GM15510 (cell line): Measurements from ENCODE around the gene MARCHF7.

Experiments
- POLR2A ChIP-seq: IDR thresholded peaks from 3 replicates; pipeline ENCODE4 v1.6.1; 2011; ENCODE audit warnings: borderline replicate concordance; ENCODE audit not compliant: insufficient read length; ENCODE audit errors: extremely low read depth

The MARCHF7 gene

DNA sequence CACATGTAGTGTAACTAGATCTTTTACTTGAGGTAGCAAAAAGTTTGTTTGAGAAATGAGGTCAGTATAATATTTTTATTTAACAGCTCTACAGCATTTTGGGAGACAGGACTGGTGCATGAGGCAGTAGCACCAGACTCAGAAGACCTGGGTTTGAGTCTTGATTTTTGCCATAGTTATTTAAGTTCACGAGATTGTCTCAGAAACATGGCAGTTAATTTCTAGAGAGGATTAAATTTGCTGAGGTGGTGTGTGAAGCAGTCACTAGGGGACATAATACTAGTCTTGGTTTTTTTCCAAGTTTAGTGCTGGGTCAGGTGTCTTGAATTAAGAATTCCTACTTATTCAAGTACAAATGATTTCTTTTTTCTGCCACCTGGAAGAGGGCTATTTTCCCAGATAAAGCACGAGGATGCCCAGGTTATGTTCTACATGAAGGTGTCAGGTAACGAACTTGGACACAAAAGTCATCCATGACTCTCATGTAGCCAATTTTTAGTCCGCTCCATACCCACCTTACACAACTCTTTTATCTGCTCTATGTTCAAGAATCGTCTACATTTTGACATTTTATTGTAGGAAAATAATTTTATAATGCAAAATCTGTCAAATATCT, 1.4 kb downstream of the MARCHF7 start:
- no peak for TF ChIP-seq POLR2A

DNA sequence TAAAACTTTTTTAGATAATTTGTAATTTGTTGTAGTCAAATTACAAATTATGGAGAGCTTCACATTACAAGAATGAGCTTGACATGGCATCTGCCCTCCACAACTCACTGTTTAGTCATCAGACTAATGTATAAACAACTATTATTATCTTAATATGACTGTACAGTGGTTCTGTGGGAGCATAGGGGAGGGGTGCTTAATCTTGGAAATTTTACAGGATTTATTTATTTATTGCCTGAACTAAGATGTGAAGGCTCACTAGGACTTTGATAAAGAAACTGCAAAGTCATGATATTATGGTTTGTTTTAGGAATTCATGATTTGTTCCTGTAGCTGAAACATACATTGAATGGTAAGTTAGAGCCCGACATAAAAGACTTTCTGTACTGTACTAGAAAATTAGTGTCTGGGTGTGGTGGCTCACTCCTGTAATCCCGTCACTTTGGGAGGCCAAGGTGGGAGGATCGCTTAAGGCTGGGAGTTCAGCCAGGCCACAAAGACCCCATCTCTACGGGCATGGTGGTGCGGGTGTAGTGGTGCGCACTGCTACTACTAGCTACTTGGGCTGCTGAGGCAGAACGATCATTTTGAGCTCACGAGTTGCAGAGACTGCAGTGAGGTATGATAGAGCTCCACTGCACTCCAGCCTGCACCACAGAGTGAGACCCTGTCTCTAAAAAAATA, 2.1 kb downstream of the MARCHF7 start:
- no peak for TF ChIP-seq POLR2A

DNA sequence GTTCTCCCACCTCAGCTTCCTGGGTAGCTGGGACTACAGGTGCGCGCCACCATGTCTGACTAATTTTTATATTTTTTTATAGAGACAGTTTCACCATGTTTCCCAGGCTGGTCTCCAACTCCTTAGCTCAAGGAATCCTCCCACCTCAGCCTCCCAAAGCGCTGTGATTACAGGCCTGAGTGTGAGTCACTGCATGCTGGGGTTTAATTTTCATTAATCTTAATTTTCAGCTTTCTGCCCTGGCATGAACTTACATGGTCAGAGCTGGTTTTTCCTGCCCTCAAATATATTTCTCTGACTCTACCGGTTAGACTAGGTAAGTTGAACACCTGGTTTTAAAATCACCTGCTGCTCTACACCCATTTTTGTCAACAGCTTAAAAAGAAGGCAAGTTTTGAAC, 3.1 kb downstream of the MARCHF7 start:
- no peak for TF ChIP-seq POLR2A

DNA sequence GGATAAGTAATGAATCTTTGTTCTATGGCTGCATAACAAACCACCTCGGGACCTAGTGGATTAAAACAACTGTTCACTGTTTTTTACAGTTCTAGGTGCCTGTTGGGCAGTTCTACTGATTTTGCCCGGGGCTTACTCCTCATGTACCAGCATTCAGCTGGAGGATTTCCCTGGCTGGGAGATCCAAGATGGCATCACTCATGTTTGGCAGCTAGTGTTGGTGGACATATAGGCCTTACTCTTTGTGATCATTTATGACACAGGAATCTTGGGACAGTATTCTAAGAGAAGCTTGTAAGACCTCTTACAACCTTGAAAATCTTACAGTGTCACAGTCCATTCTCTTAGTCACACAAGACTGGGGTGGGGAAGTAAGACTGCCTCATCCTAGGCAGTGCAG, 4.6 kb downstream of the MARCHF7 start:
- no peak for TF ChIP-seq POLR2A

DNA sequence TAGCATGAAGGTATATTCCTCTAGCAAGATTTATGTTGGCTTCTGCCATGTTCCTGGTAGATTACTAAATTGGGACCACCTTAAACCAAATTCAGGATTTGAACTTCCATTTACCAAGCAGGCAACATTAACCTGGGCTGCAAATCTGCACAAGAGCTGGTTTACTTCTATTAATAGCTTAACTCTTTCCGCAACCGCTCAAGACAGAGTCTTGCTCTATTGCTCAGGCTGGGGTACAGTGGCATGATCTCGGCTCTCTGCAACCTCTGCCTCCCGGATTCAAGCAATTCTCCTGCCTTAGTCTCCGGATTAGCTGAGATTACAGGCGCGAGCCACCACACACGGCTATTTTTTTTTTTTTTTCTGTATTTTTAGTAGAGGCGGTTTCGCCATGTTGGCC, 8.4 kb downstream of the MARCHF7 start:
- TF ChIP-seq POLR2A, result no peak

DNA sequence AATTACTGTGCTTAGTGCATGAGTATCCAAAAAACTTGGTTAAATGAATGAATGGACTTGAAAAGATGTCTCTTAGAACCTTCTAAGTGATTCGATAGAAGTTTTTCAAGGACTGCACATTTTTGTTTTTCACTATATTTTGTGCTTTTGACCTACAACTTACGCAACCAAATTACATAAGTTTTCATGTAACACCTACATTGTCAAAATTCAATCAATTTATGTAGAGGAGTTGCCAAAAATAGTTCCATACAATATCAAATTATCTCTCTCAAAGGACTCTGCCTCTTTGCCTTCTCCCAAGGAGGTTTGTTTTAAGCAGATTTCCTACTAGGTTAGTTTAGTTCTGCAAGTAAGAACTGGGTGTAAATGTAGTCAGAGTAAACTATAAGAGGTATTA, 10.3 kb downstream of the MARCHF7 start:
- no peak for TF ChIP-seq POLR2A

DNA sequence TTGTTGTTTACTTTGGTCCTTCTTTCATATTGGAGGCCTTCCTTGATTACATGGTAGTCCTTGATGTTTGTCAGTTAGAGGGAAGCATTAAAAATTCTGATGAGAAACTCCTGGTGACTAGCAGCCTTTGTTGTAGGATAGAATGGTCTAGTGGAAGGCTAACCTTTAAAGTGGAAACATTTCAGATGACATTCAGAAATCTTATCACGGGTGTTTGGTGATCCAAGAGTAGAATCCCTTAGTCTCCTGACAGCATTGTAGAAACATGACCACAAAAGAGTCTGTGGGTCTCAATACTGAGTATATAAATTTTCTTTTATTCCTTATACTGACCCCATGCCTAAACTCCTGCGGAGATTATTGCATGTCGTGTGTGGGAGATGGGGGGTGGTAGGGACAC, 13.4 kb downstream of the MARCHF7 start:
- TF ChIP-seq POLR2A, result no peak

DNA sequence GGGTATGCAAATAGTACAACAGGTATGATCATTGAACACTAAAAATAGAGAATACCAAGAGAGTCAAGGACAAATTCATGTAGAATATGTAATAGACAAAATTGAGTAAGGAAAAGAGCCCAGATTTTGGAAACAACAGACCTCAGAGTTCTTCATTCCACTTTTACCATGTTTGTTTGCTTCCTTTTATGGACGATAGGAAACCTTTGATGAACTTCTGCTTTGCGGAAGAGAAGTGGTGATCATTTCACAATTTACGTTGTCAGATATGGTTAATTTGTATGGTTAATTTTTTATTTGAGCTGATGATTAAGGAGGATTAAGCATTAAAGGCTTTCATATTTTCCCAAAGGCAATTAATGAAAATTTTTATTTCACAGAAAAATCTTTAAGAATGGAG, 16.3 kb downstream of the MARCHF7 start:
- TF ChIP-seq POLR2A, result no peak

DNA sequence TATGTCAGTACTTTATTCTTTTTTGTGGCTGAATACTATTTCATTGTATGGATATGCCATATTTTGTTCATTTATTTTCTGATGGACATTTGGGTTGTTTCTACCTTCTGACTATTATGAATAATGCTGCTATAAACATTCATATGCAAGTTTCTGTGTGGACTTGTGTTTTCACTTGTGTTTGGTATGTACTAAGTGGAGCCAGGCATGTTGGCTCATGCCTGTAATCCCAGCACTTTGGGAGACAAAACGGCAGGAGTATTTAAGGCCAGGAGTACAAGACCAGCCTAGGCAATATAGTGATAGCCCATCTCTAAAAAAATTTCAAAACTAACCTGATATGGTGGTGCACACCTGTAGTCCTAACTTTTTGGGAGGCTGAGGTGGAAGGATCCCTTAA, 23.3 kb downstream of the MARCHF7 start:
- TF ChIP-seq POLR2A, result no peak

DNA sequence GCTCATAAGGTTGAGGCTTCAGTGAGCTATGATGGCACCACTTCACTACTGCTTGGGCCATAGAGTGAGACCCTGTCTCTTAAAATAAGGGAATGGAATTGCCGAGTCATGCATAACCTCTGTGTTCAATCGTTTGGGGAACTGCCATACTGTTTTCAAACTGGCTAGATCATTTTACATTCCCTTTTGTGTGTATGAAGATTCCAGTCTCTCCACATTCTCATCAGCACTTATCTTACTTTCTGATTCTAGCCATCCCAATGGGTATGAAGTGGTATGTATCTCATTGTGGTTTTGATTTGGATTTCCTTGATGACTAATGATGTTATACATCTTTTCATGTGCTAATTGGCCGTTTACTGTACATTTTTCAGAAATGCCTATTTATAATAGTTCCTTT, 23.7 kb downstream of the MARCHF7 start:
- no peak for TF ChIP-seq POLR2A

DNA sequence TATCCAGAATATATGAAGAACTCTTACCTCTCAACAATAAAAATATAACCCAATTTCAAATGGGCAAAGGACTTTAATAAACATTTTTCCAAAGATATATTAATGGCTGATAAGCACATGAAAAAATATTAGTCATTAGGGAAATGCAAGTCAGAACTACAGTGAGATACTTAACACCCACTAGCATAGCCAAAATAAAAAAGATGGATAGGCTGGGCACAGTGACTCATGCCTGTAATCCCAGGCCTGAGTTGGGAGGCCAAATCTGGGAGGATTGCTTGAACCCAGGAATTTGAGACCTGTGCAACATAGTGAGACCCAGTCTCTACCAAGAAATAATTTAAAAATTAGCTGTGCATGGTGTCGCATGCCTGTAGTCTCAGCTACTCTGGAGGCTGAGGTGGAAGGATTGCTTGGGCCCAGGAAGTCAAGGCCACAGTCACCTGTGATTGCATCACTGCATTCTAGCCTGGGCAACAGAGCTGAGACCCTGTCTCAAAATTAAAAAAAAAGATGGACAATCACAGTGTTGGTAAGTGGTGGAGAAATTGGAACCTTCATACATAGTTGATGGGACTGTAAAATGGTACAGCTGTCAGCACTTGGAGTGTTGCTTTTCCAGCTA, 25.1 kb downstream of the MARCHF7 start:
- no peak for TF ChIP-seq POLR2A

DNA sequence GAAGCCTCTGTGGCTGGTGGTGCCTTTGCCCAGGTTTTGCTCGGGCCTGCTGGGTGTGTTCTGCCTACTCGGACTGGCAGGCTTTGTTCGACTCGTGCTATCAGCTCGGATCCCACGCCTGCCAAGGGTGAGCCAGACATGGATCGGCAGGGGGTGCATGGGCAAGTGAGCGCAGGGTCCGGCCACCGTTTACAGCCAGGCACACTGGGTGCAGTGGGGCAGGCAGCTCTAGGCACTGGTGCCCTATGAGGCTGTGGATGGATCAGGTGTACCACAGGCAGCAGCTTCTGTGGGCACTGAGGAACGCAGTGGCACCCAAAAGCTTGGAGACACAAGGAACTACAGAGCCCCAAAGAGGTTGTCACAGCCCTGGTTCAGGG, 25.6 kb downstream of the MARCHF7 start:
- no peak for TF ChIP-seq POLR2A

DNA sequence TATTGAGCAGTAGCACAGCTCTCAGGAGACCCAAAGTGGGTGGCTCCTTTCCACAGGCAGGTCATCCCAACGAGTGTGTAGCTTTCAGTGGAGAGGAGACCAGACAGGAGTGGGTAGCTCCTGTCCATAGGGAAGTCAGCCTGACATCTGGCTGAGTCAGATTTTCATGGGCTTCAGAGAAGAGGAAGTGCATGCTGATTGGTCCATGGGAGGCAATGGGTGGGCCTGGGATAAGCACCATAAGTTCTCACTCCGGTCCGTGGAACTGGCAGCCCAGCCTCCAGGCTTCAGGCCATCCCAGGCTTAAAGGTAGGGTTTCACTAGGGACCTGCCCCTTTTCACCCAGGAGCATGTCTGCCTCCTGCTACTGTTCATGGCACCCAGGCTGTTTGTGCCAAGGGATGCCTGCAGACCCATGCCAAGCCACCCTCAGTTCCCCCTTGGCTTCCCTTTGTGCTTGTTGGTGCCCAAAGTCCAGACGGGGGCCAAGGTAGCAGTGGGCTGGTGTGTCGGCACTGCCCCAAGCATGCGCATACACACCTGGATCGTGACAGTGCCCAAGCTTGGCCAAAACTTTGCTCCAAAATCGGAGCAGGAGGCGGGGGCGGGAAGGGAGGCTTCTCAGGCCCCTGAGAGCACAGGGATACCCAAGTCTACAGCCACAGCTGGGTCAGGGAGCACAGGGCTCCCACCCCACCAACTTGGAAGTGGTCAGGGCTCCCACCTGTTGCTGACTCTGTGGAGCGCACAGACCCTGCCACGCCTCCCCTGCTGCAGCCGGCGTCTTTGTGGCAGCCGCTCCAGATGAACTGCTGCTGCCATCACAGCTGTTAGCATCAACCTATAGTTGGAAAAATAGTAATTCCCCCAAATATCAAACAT, 26.4 kb downstream of the MARCHF7 start:
- TF ChIP-seq POLR2A, result no peak

DNA sequence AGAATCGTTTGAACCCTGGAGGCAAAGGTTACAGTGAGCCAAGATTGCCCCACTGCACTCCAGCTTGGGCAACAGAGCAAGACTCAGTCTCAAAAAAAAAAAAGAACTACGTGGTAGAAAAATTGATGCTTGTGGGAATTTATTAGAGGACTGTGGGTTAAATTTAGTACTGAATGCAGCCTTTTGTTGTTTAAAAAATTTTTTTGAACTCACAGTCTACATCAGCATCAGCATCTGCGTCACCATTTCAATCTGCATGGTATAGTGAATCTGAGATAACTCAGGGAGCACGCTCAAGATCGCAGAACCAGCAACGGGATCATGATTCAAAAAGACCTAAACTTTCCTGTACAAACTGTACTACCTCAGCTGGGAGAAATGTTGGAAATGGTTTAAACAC, 30.5 kb downstream of the MARCHF7 start:
- no peak for TF ChIP-seq POLR2A

DNA sequence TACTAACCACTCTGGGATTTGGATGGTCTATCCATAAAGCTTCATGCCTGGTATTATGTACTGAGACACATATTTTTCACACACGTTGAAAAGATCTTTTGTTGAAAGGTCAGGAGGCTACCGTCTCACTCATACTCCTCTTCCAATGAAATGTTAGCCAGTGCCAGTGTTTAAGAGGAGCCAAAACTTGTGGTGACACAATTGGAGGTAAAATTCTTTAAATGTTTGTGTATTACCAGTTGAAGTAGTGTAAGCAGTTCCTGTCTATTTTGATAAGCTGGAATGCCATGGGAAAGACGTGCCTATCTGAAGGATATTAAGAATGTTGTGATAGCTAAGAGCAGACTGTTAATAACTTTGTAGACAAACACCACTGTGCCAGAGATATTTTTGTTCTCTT, 32.1 kb downstream of the MARCHF7 start:
- no peak for TF ChIP-seq POLR2A
